Measurements from ENCODE around the gene GAPVD1. TPM values are rescaled to one million over a fixed set of nuclear protein-coding genes. Genes with fewer than 3 reads are reported as not detected.

Gene GAPVD1
- total RNA-seq, 2 donors from 2014 or later = 82.8 to 105 TPM

- Histone ChIP-seq H3K27me3 (replicated peaks; ENCODE audit: insufficient read depth) (no peaks in the 10 kb centered on the region), H3K27ac (no peak overlapping the region), H3K36me3 (peaks cover 55% of the 10 kb centered on the region), H3K4me3 (no peak overlapping the region), H3K9me3 (peaks cover 13% of the 10 kb centered on the region), H3K4me1 (ENCODE audit: control insufficient read depth in 1 of 2, low read depth in 2 of 2) (no peaks in the 10 kb centered on the region)
- DNase-seq (ENCODE audit: low spot score) = no peak
- TF ChIP-seq CTCF (IDR thresholded peaks at IDR 0.05) = no peak
- ATAC-seq (ENCODE audit: insufficient number of reproducible peaks, low FRiP score, low read depth) = no peak
Measured at GRCh38 chr9:125317704-125318103, 56.1 kb downstream of the GAPVD1 start.

DNA sequence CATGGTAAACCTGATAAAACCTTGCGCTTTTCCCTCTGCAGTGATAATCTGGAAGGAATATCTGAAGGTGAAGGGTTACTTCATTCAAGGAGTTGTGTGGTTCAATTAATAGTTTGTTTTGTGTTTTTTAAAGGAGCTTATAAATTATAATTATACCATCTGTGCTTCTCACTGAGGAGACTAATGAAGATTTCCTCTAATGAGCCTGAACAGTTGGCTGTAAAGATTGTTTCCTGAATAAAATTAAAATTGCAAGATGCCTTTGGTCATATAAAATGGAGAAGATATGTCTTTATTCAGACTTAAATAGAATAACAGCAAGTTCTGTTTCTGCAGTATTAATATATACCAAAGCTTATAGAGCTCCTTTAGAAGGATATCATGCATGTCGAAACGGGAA lies 59.9 kb downstream of the GAPVD1 start:
- Histone ChIP-seq H3K36me3 (peaks cover 54% of the 10 kb centered on the region), H3K27me3 (replicated peaks; ENCODE audit: insufficient read depth) (no peaks in the 10 kb centered on the region), H3K27ac (no peak overlapping the region), H3K9me3 (peaks cover 13% of the 10 kb centered on the region), H3K4me1 (ENCODE audit: control insufficient read depth in 1 of 2, low read depth in 2 of 2) (no peaks in the 10 kb centered on the region), H3K4me3 (no peak overlapping the region)
- ATAC-seq (ENCODE audit: insufficient number of reproducible peaks, low FRiP score, low read depth) (no peak), DNase-seq (ENCODE audit: low spot score) (no peak)
- no peak for TF ChIP-seq CTCF (IDR thresholded peaks at IDR 0.05)

DNA sequence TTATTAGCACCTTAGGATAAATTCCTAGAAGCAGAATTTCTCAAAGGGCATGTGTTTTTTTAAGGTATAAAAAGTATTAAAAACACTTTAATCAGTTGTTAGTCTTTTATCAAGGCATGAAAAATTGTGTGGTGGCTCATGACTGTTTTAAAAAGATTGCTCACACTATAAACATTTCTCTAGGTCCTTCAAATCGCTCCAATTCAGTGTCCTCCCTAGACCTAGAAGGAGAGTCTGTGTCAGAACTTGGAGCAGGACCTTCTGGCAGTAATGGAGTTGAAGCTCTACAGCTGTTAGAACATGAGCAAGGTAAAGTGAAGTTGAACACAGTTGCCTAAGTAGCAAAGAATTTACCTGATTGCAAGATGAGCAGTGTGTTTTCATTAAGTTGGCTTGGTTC lies 62.0 kb downstream of the GAPVD1 start:
- Histone ChIP-seq H3K9me3 (no peaks in the 10 kb centered on the region), H3K4me3 (no peak overlapping the region), H3K4me1 (ENCODE audit: control insufficient read depth in 1 of 2, low read depth in 2 of 2) (no peaks in the 10 kb centered on the region), H3K27ac (no peak overlapping the region), H3K36me3 (peaks cover 51% of the 10 kb centered on the region), H3K27me3 (replicated peaks; ENCODE audit: insufficient read depth) (no peaks in the 10 kb centered on the region)
- no peak for ATAC-seq (ENCODE audit: insufficient number of reproducible peaks, low FRiP score, low read depth)
- TF ChIP-seq CTCF (IDR thresholded peaks at IDR 0.05) = no peak
- DNase-seq (ENCODE audit: low spot score) = no peak

DNA sequence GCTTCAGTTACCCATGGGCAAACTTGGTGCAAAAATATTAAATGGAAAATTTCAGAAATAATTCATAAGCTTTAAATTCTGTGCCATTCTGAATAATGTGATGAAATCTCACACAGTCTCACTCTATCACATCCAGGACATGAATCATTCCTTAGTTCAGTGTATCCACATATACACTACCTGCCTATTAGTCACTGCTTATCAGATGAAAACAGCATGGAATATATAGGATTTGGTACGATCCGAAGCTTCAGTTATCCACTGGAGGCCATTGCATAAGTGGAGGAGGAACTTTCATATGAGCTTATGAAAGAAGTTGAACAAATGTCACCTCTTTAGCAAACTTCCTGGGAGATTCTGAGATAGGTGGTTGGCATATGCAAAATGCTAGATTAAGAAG lies 64.2 kb downstream of the GAPVD1 start:
- no peak overlapping the region for H3K4me3 ChIP-seq
- H3K4me1 ChIP-seq (ENCODE audit: control insufficient read depth in 1 of 2, low read depth in 2 of 2) = no peaks in the 10 kb centered on the region
- no peaks in the 10 kb centered on the region for H3K9me3 ChIP-seq
- no peaks in the 10 kb centered on the region for H3K27me3 ChIP-seq (replicated peaks; ENCODE audit: insufficient read depth)
- TF ChIP-seq CTCF (IDR thresholded peaks at IDR 0.05) = no peak
- H3K27ac ChIP-seq = no peak overlapping the region
- DNase-seq (ENCODE audit: low spot score) (no peak), ATAC-seq (ENCODE audit: insufficient number of reproducible peaks, low FRiP score, low read depth) (no peak)
- peaks cover 54% of the 10 kb centered on the region for H3K36me3 ChIP-seq

DNA sequence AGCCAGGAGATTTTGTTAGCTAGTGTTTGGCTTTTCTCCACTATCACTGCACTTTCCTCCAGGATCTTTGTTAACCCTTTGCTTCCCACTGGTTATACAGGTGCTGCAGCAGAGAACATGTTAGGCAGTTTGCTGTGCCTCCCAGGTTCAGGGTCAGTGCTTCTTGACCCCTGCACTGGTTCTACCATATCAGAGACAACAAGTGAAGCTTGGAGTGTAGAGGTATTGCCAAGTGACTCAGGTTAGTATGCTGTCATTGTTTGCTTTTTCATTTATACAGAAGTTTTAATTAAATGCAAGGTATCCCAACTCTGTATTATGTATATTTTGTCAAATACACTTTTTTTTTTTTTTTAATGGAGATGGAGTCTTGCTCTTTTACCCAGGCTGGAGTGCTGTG lies 68.4 kb downstream of the GAPVD1 start:
- Histone ChIP-seq H3K4me1 (ENCODE audit: control insufficient read depth in 1 of 2, low read depth in 2 of 2) (no peaks in the 10 kb centered on the region), H3K9me3 (no peaks in the 10 kb centered on the region), H3K27ac (no peak overlapping the region), H3K4me3 (no peak overlapping the region), H3K36me3 (peaks cover 60% of the 10 kb centered on the region), H3K27me3 (replicated peaks; ENCODE audit: insufficient read depth) (no peaks in the 10 kb centered on the region)
- DNase-seq (ENCODE audit: low spot score) (no peak), ATAC-seq (ENCODE audit: insufficient number of reproducible peaks, low FRiP score, low read depth) (no peak)
- no peak for TF ChIP-seq CTCF (IDR thresholded peaks at IDR 0.05)
